VCaP (cell line): ENCODE measurements around the gene MAOB.
"Not testable (repeated sequence)": the region's sequence is repeated elsewhere in the genome, so short reads cannot be mapped to it uniquely, and the experiment has no call there.

Experiments used
- H3K27ac ChIP-seq: fragments of 450-650 bp; 2 replicates; pipeline ENCODE4 v1.5.1; 2017
- TF ChIP-seq, protein P1 (sequence below): fragments of 450-650 bp; conservative IDR thresholded peaks from 2 replicates; pipeline ENCODE4 v1.5.1; 2017; ENCODE audit warnings: mild to moderate bottlenecking, moderate library complexity

MAOB gene

GRCh38 chrX:43728002-43728401 is 154.2 kb downstream of the MAOB start:
- no peak overlapping the region for H3K27ac ChIP-seq
- TF ChIP-seq, protein P1, sequence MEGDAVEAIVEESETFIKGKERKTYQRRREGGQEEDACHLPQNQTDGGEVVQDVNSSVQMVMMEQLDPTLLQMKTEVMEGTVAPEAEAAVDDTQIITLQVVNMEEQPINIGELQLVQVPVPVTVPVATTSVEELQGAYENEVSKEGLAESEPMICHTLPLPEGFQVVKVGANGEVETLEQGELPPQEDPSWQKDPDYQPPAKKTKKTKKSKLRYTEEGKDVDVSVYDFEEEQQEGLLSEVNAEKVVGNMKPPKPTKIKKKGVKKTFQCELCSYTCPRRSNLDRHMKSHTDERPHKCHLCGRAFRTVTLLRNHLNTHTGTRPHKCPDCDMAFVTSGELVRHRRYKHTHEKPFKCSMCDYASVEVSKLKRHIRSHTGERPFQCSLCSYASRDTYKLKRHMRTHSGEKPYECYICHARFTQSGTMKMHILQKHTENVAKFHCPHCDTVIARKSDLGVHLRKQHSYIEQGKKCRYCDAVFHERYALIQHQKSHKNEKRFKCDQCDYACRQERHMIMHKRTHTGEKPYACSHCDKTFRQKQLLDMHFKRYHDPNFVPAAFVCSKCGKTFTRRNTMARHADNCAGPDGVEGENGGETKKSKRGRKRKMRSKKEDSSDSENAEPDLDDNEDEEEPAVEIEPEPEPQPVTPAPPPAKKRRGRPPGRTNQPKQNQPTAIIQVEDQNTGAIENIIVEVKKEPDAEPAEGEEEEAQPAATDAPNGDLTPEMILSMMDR: no peak

GRCh38 chrX:43727254-43727653 is 155.0 kb downstream of the MAOB start:
- not testable (repeated sequence) for H3K27ac ChIP-seq

DNA sequence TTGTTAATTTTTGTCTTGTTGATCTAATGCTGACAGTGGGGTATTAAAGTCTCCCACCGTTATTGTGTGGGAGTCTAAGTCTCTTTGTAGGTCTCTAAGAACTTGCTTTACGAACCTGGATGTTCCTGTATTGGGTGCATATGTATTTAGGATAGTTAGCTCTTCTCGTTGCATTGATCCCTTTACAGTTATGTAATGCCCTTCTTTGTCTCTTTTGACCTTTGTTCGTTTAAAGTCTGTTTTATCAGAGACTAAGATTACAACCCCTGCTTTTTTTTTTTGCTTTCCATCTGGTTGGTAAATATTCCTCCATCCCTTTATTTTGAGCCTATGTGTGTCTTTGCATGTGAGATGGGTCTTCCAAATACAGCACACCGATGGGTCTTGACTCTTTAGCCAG is 157.0 kb downstream of the MAOB start:
- not testable (repeated sequence) for H3K27ac ChIP-seq

DNA sequence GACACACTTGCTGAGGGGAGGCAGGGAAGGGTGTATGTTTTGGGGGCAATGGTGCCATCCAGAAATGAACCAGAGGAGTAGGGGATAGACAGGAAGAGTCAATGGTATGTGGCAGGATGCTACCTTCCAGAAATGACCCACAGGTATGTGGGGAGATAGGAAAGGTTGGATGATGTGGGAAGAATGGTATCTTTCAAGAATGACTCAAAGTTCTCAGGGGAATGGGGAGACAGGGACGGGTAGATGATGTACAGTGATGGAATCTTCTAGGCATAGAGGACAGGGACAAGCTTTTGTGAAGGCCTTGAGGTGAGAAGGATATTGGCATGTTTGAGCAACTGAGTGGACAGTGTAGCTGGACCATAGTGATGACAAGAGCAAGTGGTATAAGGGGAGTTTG is 161.3 kb downstream of the MAOB start:
- TF ChIP-seq, protein P1: no peak
- H3K27ac ChIP-seq: no peak overlapping the region

- TF ChIP-seq, protein P1: no peak
- H3K27ac ChIP-seq: no peak overlapping the region
These were observed 162.2 kb downstream of the MAOB start for GRCh38 chrX:43720082-43720481.

DNA sequence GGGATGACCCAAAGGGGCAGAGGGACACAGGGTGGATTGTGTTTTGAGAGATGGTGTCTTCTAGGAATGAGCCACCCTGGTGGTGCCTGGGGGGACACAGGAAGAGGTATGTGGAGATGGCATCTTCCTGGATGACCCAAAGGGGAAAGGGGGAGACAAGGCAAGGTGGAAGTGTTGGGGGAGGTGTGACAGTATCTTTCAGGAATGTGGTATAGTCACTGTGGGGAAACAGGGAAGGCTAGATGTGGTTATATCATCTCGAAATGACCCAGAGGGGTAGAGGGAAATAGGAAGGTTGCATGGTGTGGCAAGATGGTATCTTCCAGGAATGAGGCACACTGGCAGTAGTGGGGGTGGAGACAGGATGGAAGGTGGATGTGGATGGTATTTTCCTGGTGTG is 163.3 kb downstream of the MAOB start:
- H3K27ac ChIP-seq: no peak overlapping the region
- TF ChIP-seq, protein P1: no peak

DNA sequence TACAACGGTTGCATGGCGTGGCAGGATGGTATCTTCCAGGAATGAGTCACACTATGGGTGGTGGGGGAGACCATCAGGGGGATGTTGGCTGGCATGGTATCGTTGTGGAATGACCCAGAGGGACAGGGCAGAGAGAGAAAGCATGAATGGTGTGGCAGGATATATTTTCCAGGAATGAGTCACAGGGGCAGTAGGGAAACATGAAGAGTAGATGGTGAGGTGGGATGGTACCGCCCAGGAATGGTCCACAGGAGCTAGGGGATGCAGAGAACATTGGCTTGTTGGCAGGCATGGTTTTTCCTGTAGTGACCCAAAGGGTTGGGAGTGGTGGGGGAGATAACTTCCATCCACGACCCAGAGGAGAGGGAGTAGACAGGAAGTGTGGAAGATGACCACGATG is 163.7 kb downstream of the MAOB start:
- no peak overlapping the region for H3K27ac ChIP-seq
- TF ChIP-seq, protein P1: no peak

GRCh38 chrX:43718081-43718480 is 164.2 kb downstream of the MAOB start:
- H3K27ac ChIP-seq: no peak overlapping the region
- TF ChIP-seq, protein P1: no peak

- H3K27ac ChIP-seq: no peak overlapping the region
- TF ChIP-seq, protein P1: no peak
These were observed 165.1 kb downstream of the MAOB start for GRCh38 chrX:43717161-43717560.
